GM19023 (cell line): ENCODE results near the gene DNASE1L3.
A peak's percentile ranks its signal among the peaks of the same experiment; 100 is the strongest.
"Not testable (repeated sequence)": the region's sequence is repeated elsewhere in the genome, so short reads cannot be mapped to it uniquely, and the experiment has no call there.

Source experiments
- ATAC-seq: cut with Tn5 transposase; IDR thresholded peaks from one replicate; pipeline ENCODE4 v1.9.1; 2021; ENCODE audit warnings: mild to moderate bottlenecking, moderate library complexity; ENCODE audit not compliant: unreplicated experiment

DNASE1L3 gene

GRCh38 chr3:58202917-58203360 is 7.8 kb downstream of the DNASE1L3 start:
- ATAC-seq = peak; percentile 87

GRCh38 chr3:58201451-58201850 is 9.3 kb downstream of the DNASE1L3 start:
- not testable (repeated sequence) for ATAC-seq

GRCh38 chr3:58200846-58201355 is 9.9 kb downstream of the DNASE1L3 start:
- ATAC-seq = no peak

- ATAC-seq = no peak
Observed at GRCh38 chr3:58200121-58200709, 10.6 kb downstream of the DNASE1L3 start.

- ATAC-seq = no peak
Observed at GRCh38 chr3:58198804-58199203, 12.0 kb downstream of the DNASE1L3 start.

- no peak for ATAC-seq
Observed at GRCh38 chr3:58198362-58198761, 12.4 kb downstream of the DNASE1L3 start.

GRCh38 chr3:58197588-58197987 is 13.2 kb downstream of the DNASE1L3 start:
- no peak for ATAC-seq

GRCh38 chr3:58193682-58194407 is 16.9 kb downstream of the DNASE1L3 start:
- ATAC-seq = no peak

GRCh38 chr3:58192069-58192468 is 18.7 kb downstream of the DNASE1L3 start:
- ATAC-seq = no peak

- no peak for ATAC-seq
Observed at GRCh38 chr3:58191361-58191991, 19.3 kb downstream of the DNASE1L3 start.

- ATAC-seq = no peak
Observed at GRCh38 chr3:58190882-58191281, 19.9 kb downstream of the DNASE1L3 start.

- no peak for ATAC-seq
Observed at GRCh38 chr3:58190291-58190690, 20.5 kb downstream of the DNASE1L3 start.

- no peak for ATAC-seq
Observed at GRCh38 chr3:58189691-58190090, 21.1 kb downstream of the DNASE1L3 start.

GRCh38 chr3:58188921-58189451 is 21.8 kb downstream of the DNASE1L3 start:
- no peak for ATAC-seq

GRCh38 chr3:58188173-58188564 is 22.6 kb downstream of the DNASE1L3 start:
- ATAC-seq = no peak

- ATAC-seq = no peak
Observed at GRCh38 chr3:58184982-58185360, 25.8 kb downstream of the DNASE1L3 start.

GRCh38 chr3:58184309-58184981 is 26.3 kb downstream of the DNASE1L3 start:
- no peak for ATAC-seq

- ATAC-seq = no peak
Observed at GRCh38 chr3:58183891-58184290, 26.9 kb downstream of the DNASE1L3 start.

- ATAC-seq = no peak
Observed at GRCh38 chr3:58183221-58183620, 27.6 kb downstream of the DNASE1L3 start.

GRCh38 chr3:58180940-58181587 is 29.7 kb downstream of the DNASE1L3 start:
- no peak for ATAC-seq
